ENCODE data around the gene P3R3URF.

- no peak for TF ChIP-seq ISL1 (CRISPR knock-in tag; IDR thresholded peaks at IDR 0.05)
- TF ChIP-seq, protein P1, sequence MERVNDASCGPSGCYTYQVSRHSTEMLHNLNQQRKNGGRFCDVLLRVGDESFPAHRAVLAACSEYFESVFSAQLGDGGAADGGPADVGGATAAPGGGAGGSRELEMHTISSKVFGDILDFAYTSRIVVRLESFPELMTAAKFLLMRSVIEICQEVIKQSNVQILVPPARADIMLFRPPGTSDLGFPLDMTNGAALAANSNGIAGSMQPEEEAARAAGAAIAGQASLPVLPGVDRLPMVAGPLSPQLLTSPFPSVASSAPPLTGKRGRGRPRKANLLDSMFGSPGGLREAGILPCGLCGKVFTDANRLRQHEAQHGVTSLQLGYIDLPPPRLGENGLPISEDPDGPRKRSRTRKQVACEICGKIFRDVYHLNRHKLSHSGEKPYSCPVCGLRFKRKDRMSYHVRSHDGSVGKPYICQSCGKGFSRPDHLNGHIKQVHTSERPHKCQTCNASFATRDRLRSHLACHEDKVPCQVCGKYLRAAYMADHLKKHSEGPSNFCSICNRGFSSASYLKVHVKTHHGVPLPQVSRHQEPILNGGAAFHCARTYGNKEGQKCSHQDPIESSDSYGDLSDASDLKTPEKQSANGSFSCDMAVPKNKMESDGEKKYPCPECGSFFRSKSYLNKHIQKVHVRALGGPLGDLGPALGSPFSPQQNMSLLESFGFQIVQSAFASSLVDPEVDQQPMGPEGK (CRISPR knock-in tag; IDR thresholded peaks at IDR 0.05; ENCODE audit: borderline replicate concordance) = no peak
- no peak for TF ChIP-seq TSHZ2 (CRISPR knock-in tag; IDR thresholded peaks at IDR 0.05)
- TF ChIP-seq TOX (CRISPR knock-in tag; IDR thresholded peaks at IDR 0.05; ENCODE audit: borderline replicate concordance) = no peak
- TF ChIP-seq ZFP30 (CRISPR knock-in tag; IDR thresholded peaks at IDR 0.05) = no peak
- no peak for TF ChIP-seq CREB5 (CRISPR knock-in tag; IDR thresholded peaks at IDR 0.05; ENCODE audit: low read depth)
- TF ChIP-seq ZC3H10 (CRISPR knock-in tag; IDR thresholded peaks at IDR 0.05) = no peak
- TF ChIP-seq CSDC2 (CRISPR knock-in tag; IDR thresholded peaks at IDR 0.05) = no peak
- TF ChIP-seq BACH2 (CRISPR knock-in tag; IDR thresholded peaks at IDR 0.05; ENCODE audit: borderline replicate concordance) = no peak
- TF ChIP-seq RARB (CRISPR knock-in tag; IDR thresholded peaks at IDR 0.05) = no peak
- no peak for TF ChIP-seq POU6F1 (CRISPR knock-in tag; IDR thresholded peaks at IDR 0.05; ENCODE audit: borderline replicate concordance, low read depth)
- TF ChIP-seq, protein P2, sequence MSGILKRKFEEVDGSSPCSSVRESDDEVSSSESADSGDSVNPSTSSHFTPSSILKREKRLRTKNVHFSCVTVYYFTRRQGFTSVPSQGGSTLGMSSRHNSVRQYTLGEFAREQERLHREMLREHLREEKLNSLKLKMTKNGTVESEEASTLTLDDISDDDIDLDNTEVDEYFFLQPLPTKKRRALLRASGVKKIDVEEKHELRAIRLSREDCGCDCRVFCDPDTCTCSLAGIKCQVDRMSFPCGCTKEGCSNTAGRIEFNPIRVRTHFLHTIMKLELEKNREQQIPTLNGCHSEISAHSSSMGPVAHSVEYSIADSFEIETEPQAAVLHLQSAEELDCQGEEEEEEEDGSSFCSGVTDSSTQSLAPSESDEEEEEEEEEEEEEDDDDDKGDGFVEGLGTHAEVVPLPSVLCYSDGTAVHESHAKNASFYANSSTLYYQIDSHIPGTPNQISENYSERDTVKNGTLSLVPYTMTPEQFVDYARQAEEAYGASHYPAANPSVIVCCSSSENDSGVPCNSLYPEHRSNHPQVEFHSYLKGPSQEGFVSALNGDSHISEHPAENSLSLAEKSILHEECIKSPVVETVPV (CRISPR knock-in tag; IDR thresholded peaks at IDR 0.05) = no peak
- TF ChIP-seq SNAI2 (CRISPR knock-in tag; IDR thresholded peaks at IDR 0.05) = no peak
Measured at GRCh38 chr1:46203738-46204405, 27.6 kb upstream of the P3R3URF start.

All from SK-N-SH treated with all-trans-retinoic acid at 6 μM for 48 hours (cell line).